Tibial nerve (tissue), 4 donors: ENCODE data around the gene MOGAT1.

Source experiments
- CTCF ChIP-seq, 5 experiments: fragments of 200-600 bp in 3 of 5; fragments of 450-650 bp in 2 of 5; sonication (generic) in 3 of 5; IDR thresholded peaks; one replicate each; pipeline ENCODE4 v1.5.1; 2016 to 2019; ENCODE audit warnings: antibody characterized with exemption in 5 of 5, mild to moderate bottlenecking in 3 of 5, moderate library complexity in 2 of 5
- EP300 ChIP-seq, 2 donors: sonication (generic); formaldehyde crosslinking; IDR thresholded peaks; one replicate each; pipeline ENCODE4 v1.6.1; 2017; ENCODE audit warnings: antibody characterized with exemption in 2 of 2, mild to moderate bottlenecking in 1 of 2
- POLR2A ChIP-seq, 2 donors: fragments of 450-650 bp; IDR thresholded peaks; one replicate each; pipeline ENCODE4 v1.6.1; 2017; ENCODE audit warnings: antibody characterized with exemption in 2 of 2, mild to moderate bottlenecking in 2 of 2, moderate library complexity in 2 of 2

DNA sequence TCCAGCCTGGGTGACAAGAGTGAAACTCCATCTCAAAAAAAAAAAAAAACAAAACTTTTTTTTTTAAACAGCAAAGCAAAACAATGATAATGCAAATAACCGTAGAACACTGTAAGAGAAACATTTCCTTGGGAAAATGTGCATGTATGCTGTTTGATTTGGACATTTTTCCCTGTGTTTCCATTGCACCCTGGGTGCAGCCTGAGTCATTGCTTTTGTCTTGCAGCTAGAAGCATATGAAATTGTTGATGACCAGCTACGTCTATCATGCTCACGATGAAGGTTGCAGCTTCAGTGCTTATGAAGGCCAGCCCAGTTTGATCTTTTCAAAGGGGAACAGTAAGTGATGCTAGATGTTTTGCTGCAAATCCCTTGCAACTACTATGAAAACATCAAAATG is 41.5 kb downstream of the MOGAT1 start:
- TF ChIP-seq CTCF (IDR thresholded peaks at IDR 0.05) (no peak), EP300 (IDR thresholded peaks at IDR 0.05) (no peak), POLR2A (IDR thresholded peaks at IDR 0.05) (no peak)
